Inferior parietal cortex (tissue), 1 donor: Measurements from ENCODE around the gene CHST9.
"Not testable (repeated sequence)": the region's sequence is repeated elsewhere in the genome, so short reads cannot be mapped to it uniquely, and the experiment has no call there.

Experiments
- DNase-seq: peaks from one replicate; pipeline ENCODE4 v3.0.0-alpha.2; 2016; ENCODE audit errors: extremely low spot score

The CHST9 gene

DNA sequence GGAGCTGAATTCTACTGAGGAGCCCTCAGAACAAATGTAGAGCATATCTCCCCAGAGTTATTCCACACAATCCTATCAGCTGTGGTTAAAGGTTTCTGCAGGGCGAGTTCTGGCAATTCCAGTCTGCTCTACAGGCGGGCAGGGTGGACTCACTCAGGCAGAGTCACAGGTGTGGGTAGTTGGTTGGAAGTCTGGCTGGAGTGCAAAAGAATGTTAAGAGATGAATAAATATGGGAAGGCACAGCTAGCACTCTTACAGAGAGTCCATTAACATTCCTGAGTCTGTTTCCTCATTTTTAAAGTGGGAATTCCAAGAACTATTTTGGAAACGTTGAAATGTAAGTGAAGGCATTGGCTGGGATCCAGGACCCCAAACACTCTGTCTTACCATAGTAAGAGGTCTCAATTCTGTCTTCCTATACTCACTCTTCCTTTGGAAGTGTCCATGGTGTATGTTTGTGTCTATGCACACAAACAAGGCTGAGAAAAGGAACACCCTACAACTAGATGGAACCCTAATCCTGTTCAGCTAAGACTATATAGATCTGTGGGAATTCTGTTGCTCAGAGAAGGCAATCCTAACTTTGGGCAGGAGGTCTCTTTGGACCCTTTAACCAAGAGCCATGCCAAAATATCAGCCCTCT is 256.3 kb downstream of the CHST9 start:
- DNase-seq, result no peak

DNA sequence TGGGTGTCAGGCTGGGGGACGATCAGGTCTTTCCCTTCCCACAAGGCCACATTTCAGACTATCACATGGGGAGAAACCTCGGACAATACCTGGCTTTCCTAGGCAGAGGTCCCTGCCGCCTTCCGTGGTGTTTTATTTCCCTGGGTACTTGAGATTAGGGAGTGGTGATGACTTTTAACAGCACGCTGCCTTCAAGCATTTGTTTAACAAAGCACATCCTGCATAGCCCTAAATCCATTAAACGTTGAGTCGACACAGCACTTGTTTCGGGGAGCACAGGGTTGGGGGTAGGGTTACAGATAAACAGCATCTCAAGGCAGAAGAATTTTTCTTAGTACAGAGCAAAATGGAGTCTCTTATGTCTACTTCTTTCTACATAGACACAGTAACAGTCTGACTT is 257.3 kb downstream of the CHST9 start:
- DNase-seq, result not testable (repeated sequence)

DNA sequence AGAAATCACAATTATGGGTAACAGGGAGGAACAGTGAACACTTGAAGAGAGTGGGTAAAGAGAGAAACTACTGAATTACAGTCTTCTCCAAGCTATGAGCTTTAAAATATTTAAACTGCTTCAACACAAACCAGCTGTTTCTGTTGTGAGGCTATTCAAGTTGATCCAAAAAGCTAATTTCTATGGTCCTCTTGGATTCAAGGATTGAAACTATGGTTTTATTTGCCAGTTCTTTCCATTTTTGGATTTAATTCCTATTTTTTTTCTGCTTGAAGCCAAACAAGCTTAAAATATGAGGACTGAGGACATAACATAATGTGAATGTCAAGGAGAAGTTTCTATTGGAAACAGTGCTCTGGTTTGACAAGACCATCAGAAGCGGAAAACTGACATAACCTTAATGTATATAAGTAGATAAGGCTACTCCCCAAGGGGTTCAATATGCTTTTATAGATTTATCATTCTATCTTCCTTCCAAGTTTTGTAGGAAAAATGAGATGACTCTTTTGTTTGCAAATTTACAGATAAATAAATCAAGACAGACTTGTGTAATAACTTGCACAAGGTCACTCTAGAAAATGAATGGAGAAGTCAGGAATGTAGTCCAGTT is 258.9 kb downstream of the CHST9 start:
- no peak for DNase-seq

DNA sequence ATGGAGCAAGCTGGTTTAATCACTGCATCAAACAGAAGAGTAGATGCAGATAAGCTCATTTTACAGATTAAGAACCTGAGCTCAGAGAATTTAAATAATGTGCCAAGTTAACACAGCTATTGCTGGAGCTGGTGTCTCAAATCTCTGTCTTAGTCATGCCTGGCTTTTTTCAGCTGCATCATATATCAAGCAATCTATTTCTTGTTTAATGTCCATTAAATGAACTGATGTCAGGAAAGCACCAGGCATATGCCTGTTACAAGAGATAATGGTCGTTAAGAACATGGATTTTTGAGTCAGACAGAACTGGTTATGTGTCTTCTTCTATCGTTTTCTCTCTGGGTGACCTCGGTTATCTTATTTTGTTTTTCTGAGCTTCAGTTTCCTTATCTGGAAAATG is 259.8 kb downstream of the CHST9 start:
- DNase-seq, result no peak

DNA sequence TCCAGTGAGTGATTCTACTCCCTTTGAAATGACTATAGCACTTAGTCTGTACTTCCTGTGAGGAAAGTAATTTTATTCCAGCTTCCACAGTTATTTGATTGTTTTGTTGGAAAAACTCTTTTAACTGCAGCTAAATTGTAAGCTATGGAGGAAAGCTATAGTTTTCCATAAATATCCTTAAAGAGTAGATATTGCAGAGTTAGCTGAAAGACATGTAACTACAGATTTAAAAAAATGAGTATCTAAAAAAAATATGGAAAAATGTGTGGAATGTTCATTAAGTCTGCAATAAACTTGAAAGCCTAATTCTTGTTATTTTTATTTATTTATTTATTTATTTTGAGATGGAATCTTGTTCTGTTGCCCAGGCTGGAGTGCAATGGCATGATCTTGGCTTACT is 262.8 kb downstream of the CHST9 start:
- DNase-seq, result no peak

DNA sequence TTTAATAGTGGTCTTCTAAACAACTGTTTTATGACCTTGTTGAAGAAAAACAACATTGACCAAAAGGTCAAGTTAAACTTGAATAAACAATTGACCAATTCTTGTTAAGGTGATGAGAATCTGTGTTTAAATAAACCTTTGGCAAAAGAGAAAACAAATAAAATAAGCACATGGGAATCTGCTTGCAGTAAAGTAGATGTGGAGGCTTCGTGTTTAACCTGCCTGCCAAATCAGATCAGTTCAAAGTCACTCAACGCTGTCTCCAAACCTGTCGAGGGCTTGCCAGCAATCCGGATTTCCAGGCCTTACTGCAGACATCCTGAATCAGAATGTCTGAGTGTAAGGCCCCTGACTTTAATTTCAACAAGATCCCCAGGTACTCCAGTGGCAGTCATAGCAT is 264.5 kb downstream of the CHST9 start:
- DNase-seq, result no peak

DNA sequence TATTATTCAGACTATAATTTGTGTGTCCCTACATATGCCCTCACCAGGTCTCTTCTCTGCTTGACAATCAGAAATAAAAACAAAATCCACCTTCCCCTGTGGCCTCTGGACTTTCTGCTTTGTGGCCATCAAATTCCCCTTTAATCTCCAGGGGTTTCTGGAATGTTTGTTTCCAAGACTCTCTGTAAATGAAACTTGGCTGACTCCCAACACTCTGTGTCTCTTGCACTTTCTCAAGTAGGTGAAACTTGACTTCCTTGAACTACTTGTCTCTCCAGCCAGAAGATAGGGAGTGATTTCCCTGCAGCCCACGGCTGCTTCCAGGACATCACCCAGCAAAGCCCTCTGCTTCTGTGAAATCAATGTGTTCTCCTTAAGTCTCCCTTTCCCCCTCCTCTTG is 265.5 kb downstream of the CHST9 start:
- DNase-seq, result no peak

DNA sequence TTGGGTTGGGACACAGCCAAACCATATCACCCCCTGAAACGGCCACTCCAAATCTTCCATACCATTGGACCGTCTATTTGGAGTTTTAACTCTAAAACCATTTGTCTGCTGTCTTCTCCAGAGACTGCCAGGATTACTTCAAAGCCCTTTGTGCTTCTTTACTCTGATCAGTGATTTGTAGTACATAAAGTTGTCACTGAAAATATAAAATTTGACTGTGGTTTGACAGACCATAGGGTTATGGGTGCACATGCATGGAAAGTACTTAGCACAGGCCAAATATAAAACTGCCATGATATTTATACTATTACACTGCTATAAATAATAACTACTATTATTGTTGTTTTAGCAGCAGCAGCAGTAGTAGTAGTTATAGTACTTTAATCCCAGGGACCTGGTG is 265.9 kb downstream of the CHST9 start:
- no peak for DNase-seq

DNA sequence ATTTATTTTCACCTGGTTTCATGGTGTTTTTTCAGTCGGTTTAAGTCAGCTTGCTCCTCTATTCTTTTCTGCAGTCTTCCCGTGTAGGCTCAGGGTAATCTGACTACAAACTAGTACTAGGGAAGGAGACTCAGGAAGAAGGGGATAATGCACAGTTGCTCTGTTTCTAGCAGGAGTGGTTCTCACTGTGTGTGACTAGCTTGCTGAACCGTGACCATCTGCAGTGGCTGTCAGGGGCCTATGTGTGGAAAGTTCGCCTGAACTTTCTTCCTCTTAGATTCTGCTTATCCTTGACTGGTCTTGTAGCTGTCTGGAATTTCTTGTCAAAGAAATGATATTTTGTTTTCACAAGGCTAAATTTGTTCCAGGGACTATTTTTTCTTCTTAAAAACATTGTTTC is 273.3 kb downstream of the CHST9 start:
- DNase-seq, result no peak

DNA sequence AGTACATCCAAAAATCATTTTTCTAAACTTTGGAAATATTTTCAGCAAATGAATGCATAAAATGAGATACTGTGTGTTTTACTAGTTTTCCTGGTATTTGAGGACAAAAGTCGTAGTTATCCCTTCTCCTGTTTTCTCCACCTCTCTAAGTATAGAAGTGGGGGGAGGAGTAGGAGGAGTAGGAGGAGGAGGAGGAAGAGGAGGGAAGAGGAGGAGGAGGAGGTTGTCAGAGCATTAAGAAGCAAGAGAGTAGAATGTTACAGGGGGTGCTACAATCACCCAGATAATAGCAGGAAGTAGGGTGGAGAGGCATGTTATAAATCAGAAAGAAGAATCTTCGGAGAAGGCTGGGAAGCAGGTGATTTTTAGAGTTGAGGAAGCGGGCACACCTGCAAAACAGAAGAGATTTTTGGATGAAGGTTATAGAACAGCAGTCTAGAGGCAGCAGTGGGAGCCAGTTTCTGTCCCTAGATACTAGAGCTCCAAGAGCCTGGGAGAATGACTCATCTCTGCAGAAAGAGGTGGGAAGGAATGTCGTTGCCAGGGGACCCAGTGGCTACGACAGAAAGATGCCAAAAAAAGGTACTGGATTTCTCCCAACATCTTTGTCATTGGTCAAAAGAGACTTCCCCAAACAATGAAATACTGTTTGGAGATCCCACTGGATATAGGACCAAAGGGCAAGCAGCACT is 275.4 kb downstream of the CHST9 start:
- DNase-seq, result peak; percentile 73

DNA sequence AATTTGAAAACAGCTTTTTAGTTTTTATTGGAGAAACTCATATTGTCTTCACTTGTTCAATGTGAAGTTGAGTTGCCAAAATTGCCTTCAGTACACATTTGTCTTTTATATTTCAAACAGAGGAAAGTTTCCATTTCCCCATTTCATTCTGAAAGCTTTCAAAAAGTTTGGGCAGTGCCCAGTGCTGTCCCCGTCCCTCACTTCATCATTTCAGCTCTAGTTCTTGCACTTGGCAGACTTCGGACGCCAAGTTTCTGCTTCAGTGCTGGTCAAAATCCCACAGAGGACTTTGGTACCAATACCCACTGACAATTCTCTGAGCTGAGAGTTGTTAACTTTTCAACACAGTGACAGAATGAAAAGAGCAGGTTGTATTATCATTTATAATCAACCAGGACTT is 276.2 kb downstream of the CHST9 start:
- DNase-seq, result no peak

DNA sequence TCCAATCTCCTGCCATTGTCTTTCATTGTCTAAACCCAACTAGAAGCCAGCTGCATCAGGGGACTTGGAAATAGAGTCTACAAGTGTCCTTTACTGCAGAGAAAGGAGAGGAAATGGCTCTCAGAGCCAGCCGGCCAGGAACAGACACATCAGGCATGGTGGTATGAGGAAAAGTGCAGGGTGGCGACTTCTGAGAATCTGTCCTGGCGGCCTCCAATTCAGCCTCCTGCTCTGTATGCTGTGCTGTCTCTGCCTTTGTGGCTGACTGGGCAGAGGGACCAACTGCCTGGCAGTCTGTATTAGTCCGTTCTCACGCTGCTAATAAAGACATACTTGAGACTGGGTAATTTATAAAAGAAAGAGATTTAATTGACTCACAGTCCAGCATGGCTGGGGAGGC is 282.8 kb downstream of the CHST9 start:
- DNase-seq, result no peak

DNA sequence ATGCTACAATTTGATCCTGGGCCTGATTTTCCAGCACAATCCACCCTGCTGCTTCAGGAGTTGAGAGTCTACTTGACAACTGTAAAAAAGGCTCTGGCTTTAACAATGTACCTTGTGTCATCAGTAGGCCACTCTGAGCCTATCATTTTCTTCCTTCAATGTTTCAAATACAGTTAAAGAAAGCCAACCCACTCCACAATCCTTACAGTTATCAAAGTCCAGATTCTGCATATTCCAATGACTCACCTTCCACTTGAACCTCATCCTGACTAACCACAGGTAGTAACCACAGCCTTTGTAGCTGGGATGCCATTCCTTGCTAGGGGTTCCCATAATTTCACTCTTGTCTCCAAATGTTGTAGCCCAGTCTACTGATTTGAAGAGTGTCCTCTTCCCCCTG is 284.1 kb downstream of the CHST9 start:
- no peak for DNase-seq

DNA sequence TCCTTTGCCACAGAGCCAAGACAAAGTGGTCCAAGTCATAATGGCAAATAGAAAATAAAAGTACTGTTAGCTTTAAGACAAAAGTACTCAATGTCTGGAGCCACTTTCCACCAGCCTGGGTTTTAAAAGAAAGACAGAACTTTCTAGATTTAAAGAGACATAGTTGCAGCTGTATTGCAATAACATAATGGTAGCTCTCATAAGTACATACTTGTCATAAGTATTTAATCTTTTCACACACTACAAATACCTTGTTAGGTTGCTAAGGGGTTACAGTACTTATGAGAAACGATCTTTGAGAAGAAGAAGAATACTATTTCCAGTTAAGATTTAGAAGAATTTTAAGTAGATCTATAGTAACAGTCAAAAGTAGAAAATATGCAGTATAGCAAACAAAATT is 290.7 kb downstream of the CHST9 start:
- no peak for DNase-seq

DNA sequence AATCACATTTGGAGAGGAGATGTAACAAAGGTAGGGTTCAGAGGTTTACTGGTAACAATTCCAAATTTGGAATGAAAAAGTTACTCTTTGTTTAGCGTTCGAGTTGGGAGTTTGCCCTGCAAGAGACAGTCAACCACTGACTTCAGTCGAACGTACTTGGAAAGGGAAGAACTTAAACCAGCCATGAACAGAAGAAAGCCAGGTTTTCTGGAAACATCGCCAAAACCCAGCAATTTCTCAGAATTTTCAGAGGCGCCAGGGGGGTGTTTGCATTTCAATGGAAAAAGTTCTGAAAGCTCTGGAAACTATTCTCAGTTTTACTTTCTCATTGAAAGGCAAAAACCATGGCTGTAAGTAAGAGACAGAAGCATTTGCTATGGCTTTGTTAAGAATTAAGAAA is 291.1 kb downstream of the CHST9 start:
- DNase-seq, result no peak

DNA sequence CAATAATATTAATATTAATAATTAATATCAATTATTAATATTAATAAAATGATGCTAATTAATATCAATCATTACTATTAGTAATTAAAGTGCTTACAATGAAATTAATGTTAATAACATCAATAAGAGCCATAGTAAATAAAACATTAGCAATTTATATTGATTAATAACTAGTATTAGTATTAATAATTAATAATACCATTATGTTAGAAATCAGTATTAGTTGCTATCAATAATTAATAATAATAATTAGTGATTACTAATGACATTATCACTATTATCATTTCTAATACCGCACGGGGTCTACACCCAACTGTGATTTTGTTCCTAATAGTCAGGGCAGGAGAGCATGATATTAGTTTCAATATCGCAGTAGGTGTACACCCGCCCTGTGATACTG is 296.8 kb downstream of the CHST9 start:
- no peak for DNase-seq

DNA sequence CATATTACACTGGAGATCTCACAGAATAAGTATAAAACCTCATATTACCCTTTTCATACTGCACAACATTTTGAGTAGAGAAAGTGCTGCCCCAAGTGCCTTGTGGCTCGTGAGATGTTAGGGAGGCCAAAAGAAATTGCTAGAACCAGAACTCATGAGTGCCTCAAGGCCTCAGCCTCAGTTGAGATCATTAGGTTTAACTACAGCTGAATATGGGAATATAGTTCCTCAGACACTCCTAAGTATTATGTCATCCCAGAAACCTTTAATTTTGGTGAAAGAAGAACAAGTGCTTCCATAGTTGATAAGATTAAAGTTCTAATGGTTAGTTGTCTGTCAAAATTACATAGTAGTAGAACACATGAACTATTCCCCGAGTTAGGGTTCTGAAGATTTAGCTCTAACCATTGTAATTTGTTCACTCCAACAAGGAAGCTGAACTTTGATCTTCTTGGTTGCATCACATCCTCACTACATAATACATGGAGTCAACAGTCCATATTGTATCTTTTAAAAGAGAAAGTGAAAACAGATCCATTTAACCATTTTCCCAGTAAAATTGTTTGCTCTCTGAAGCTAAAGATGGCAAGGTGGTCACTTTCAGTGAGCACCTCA is 310.0 kb downstream of the CHST9 start:
- DNase-seq, result no peak

DNA sequence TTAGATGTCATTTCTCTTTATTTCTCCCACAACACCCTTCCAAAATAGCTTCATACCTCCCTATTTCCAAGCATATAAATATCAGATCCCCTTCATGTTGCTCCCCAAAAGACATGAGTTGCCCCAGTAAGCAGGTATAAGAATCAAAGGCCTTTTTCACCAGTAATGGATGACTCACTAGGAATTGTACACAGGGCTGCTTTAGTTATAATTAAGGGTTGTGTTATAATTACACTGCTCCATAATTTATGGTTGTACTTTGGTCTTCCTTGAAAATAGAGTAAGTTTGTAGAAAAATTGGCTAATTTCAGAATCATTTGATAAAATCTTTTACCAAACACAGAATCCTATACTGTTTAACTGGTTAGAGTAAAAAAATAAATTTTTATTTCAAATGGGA is 310.8 kb downstream of the CHST9 start:
- no peak for DNase-seq

DNA sequence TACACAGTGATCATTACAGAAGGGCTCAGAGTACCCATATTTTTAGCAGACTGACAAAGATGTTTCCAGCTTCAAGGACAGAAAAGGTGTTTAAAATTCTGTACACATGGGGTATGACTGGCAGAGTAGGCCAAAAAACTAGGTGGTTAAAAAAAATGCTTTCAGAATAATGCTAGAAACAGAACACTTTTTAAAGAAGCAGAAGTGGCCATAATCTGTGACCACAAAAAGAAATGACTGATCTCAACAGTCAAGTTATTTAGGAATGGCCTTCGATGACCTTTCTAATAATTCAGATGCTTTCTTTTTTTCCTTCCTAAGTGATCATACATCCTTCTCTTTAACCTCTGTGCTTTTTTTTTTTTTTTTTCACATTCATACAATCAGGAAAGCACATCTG is 315.5 kb downstream of the CHST9 start:
- no peak for DNase-seq

DNA sequence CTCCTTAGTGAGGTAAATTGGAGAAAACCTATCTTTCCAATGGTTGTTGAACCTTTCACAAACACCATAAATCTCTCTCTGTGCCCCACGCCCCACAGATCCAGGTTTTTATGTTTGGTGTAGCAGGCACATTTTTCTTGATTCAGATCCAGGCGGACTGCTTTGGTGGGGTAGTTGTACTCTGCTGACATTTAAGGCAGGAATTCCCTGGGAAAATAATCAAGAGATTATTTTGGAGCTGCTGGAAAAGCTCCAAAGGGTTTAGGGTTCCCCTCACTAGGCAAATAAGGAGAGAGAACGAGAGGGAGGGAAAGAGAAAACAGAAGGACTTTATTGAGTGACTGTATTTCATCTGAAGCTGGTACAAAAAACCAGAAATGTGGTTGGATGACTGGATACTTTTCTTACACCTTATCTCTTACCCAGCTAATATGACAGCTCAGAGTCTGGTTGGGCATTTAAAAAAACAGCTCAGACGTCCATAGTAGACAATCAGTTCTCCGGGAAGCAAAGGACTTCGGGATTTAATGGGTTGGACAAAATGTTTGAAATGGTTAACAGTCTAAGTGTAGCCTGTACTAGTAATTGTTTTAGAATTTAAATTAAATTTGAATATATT is 316.0 kb downstream of the CHST9 start:
- DNase-seq, result no peak

DNA sequence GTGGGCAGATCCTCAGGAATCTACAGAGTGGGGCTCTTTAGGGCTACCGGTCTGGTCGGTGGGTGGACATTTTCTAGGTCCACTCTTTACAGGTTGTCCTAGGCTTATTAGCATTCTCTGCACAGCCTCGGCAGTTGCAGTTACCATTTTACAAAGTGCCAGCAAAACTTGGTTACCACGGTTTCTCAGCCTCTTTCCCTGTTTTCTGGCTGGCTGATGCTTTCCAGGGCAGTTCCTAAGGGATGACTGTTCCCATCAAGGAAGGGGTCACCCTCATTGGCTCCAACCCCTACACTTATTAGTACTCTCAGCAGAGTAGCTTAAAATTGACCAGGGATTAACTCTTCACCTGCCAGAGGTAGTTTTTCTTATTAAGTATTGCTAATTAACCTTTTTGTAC is 317.6 kb downstream of the CHST9 start:
- no peak for DNase-seq

DNA sequence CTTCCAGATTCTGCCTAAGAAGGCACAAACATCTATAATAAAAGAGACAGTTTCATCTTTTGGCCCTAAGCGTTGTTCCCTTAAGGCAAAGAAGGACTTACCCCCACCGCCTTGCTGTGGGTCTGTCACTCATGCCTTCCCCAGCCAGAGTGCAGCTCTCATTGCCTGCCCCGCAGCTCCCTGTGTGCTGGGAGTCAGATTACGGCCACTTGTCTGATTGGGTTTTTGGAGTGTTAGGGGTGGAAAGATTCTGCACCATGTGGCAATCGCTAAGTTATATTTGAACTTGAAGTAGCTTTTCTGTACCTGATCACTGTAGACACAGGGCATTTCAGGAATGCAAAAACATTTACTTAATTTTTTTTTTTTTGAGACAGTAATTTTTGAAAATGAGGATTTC is 319.6 kb downstream of the CHST9 start, which contains the start of gene AQP4:
AQP4 (minus strand) TSS at position 151 of the 400 bp plus-strand sequence; CDS start at position 133, 18 bp downstream.
- DNase-seq, result no peak
